Measurements from ENCODE around the gene FSTL5.

The FSTL5 gene

GRCh38 chr4:161457311-161457710 lies 706.5 kb downstream of the FSTL5 start:
- DNase-seq (ENCODE audit: low read depth in 2 of 2), result no peak

GRCh38 chr4:161454860-161455259 lies 708.9 kb downstream of the FSTL5 start:
- DNase-seq (ENCODE audit: low read depth in 2 of 2), result no peak

- DNase-seq (ENCODE audit: low read depth in 2 of 2), result no peak
Measured at GRCh38 chr4:161448550-161449180, 715.1 kb downstream of the FSTL5 start.

- DNase-seq (ENCODE audit: low read depth in 2 of 2), result no peak
Measured at GRCh38 chr4:161444626-161445025, 719.2 kb downstream of the FSTL5 start.

GRCh38 chr4:161442921-161443320 lies 720.9 kb downstream of the FSTL5 start:
- DNase-seq (ENCODE audit: low read depth in 2 of 2), result no peak

- no peak for DNase-seq (ENCODE audit: low read depth in 2 of 2)
Measured at GRCh38 chr4:161438096-161438495, 725.7 kb downstream of the FSTL5 start.

GRCh38 chr4:161428180-161428965 lies 735.4 kb downstream of the FSTL5 start:
- DNase-seq (ENCODE audit: low read depth in 2 of 2), result no peak

- no peak for DNase-seq (ENCODE audit: low read depth in 2 of 2)
Measured at GRCh38 chr4:161419822-161420221, 744.0 kb downstream of the FSTL5 start.

GRCh38 chr4:161411901-161412300 lies 751.9 kb downstream of the FSTL5 start:
- no peak for DNase-seq (ENCODE audit: low read depth in 2 of 2)

- DNase-seq (ENCODE audit: low read depth in 2 of 2), result no peak
Measured at GRCh38 chr4:161404346-161405110, 759.3 kb downstream of the FSTL5 start.

- no peak for DNase-seq (ENCODE audit: low read depth in 2 of 2)
Measured at GRCh38 chr4:161403781-161404180, 760.0 kb downstream of the FSTL5 start.

GRCh38 chr4:161393602-161394001 lies 770.2 kb downstream of the FSTL5 start:
- DNase-seq (ENCODE audit: low read depth in 2 of 2), result no peak

- no peak for DNase-seq (ENCODE audit: low read depth in 2 of 2)
Measured at GRCh38 chr4:161382655-161383054, 781.1 kb downstream of the FSTL5 start.

- no peak for DNase-seq (ENCODE audit: low read depth in 2 of 2)
Measured at GRCh38 chr4:161376275-161376674, 787.5 kb downstream of the FSTL5 start.

GRCh38 chr4:161364681-161365080 lies 799.1 kb downstream of the FSTL5 start:
- DNase-seq (ENCODE audit: low read depth in 2 of 2), result no peak

GRCh38 chr4:161360982-161361381 lies 802.8 kb downstream of the FSTL5 start:
- DNase-seq (ENCODE audit: low read depth in 2 of 2), result no peak

GRCh38 chr4:161359491-161359890 lies 804.3 kb downstream of the FSTL5 start:
- no peak for DNase-seq (ENCODE audit: low read depth in 2 of 2)

- DNase-seq (ENCODE audit: low read depth in 2 of 2), result no peak
Measured at GRCh38 chr4:161356351-161356750, 807.4 kb downstream of the FSTL5 start.

- no peak for DNase-seq (ENCODE audit: low read depth in 2 of 2)
Measured at GRCh38 chr4:161350946-161351345, 812.9 kb downstream of the FSTL5 start.

GRCh38 chr4:161345741-161346140 lies 818.1 kb downstream of the FSTL5 start:
- DNase-seq (ENCODE audit: low read depth in 2 of 2), result no peak

GRCh38 chr4:161343569-161343950 lies 820.2 kb downstream of the FSTL5 start:
- DNase-seq (ENCODE audit: low read depth in 2 of 2), result no peak

GRCh38 chr4:161342881-161343568 lies 820.8 kb downstream of the FSTL5 start:
- no peak for DNase-seq (ENCODE audit: low read depth in 2 of 2)

Data from activated CD8-positive, alpha-beta memory T cell treated with anti-CD3 and anti-CD28 coated beads for 4 hours (primary cell).